CD14-positive monocyte (primary cell): Measurements from ENCODE around the gene TNIK. TPM values are rescaled to one million over a fixed set of nuclear protein-coding genes. Genes with fewer than 3 reads are reported as not detected.
"Not testable (repeated sequence)": the region's sequence is repeated elsewhere in the genome, so short reads cannot be mapped to it uniquely, and the experiment has no call there.

ENCODE experiments used
- DNase-seq, 3 donors: peaks; one replicate each; pipeline ENCODE4 v3.0.0-alpha.2; 2011 to 2022
- H2AFZ ChIP-seq: 2 replicates; pipeline ENCODE4 v1.6.0; 2012; ENCODE audit warnings: mild to moderate bottlenecking, low read depth, low read length, inconsistent platforms; ENCODE audit not compliant: insufficient read depth, poor library complexity, severe bottlenecking
- H3K27ac ChIP-seq, 2 donors: 1 replicate in 1 of 2; 2 replicates in 1 of 2; pipeline ENCODE4 v1.5.1; 2012 to 2013; ENCODE audit warnings: low read length in 2 of 2, control low read depth in 1 of 2, inconsistent platforms in 1 of 2, low read depth in 1 of 2, mild to moderate bottlenecking in 1 of 2
- H3K27me3 ChIP-seq, 2 donors: one replicate each; pipeline versions ENCODE4 v1.6.0 to v1.6.1; 2011 to 2013; ENCODE audit warnings: low read length in 2 of 2; ENCODE audit not compliant: control insufficient read depth in 2 of 2, insufficient read depth in 2 of 2
- H3K36me3 ChIP-seq, 2 donors: replicated peaks in 1 of 2; 1 replicate in 1 of 2; 2 replicates in 1 of 2; pipeline versions ENCODE4 v1.5.1 to v1.6.1; 2012 to 2013; ENCODE audit warnings: low read length in 2 of 2, control low read depth in 1 of 2, inconsistent platforms in 1 of 2, mild to moderate bottlenecking in 1 of 2; ENCODE audit not compliant: insufficient read depth in 2 of 2, control insufficient read depth in 1 of 2
- H3K4me1 ChIP-seq, 2 donors: 1 replicate in 1 of 2; 2 replicates in 1 of 2; pipeline versions ENCODE4 v1.5.1 to v1.6.1; 2012 to 2013; ENCODE audit warnings: low read length in 2 of 2, control low read depth in 1 of 2, inconsistent platforms in 1 of 2, mild to moderate bottlenecking in 1 of 2, moderate library complexity in 1 of 2; ENCODE audit not compliant: insufficient read depth in 2 of 2, control insufficient read depth in 1 of 2
- H3K4me2 ChIP-seq: replicated peaks from 2 replicates; pipeline ENCODE3; 2012; ENCODE audit warnings: low read length, moderate library complexity, mild to moderate bottlenecking; ENCODE audit not compliant: poor library complexity, severe bottlenecking; ENCODE audit errors: extremely low read depth
- H3K4me3 ChIP-seq, 3 experiments: fragments of 200-600 bp in 1 of 3; sonication (generic) in 1 of 3; replicated peaks in 1 of 3; 1 replicate in 2 of 3; 2 replicates in 1 of 3; pipeline ENCODE4 v1.5.1; 2011 to 2013; ENCODE audit warnings: low read length in 3 of 3, mild to moderate bottlenecking in 3 of 3, control low read depth in 2 of 3, low read depth in 2 of 3, inconsistent platforms in 1 of 3, moderate library complexity in 1 of 3
- H3K79me2 ChIP-seq: 2 replicates; pipeline ENCODE4 v1.6.0; 2012; ENCODE audit warnings: mild to moderate bottlenecking, control low read depth, inconsistent platforms, low read length, moderate library complexity; ENCODE audit not compliant: insufficient read depth
- H3K9ac ChIP-seq: 2 replicates; pipeline ENCODE4 v1.6.0; 2017; ENCODE audit warnings: low read length, mild to moderate bottlenecking; ENCODE audit not compliant: insufficient read depth, poor library complexity, severe bottlenecking
- H3K9me3 ChIP-seq, 2 donors: replicated peaks in 1 of 2; 1 replicate in 1 of 2; 2 replicates in 1 of 2; pipeline versions ENCODE4 v1.5.1 to v1.6.1; 2012 to 2013; ENCODE audit warnings: low read length in 2 of 2, control low read depth in 1 of 2; ENCODE audit not compliant: control insufficient read depth in 1 of 2, insufficient read depth in 1 of 2
- H4K20me1 ChIP-seq: 2 replicates; pipeline ENCODE4 v1.6.0; 2012; ENCODE audit warnings: mild to moderate bottlenecking, low read length, control low read depth, moderate library complexity; ENCODE audit not compliant: insufficient read depth
- H3K27ac Mint-ChIP-seq, 7 donors: one replicate each; pipeline ENCODE4 v1.8.0; 2020; ENCODE audit warnings: mild to moderate bottlenecking in 7 of 7, mixed read lengths in 7 of 7, moderate library complexity in 6 of 7, inconsistent platforms in 2 of 7
- H3K27me3 Mint-ChIP-seq, 3 donors: one replicate each; pipeline ENCODE4 v1.8.0; 2021 to 2022; ENCODE audit warnings: low read depth in 3 of 3, mild to moderate bottlenecking in 3 of 3, mixed read lengths in 3 of 3, moderate library complexity in 3 of 3, inconsistent platforms in 1 of 3
- H3K36me3 Mint-ChIP-seq, 2 donors: one replicate each; pipeline ENCODE4 v1.8.0; 2020; ENCODE audit warnings: mixed read lengths in 2 of 2, inconsistent platforms in 1 of 2, mild to moderate bottlenecking in 1 of 2
- H3K4me1 Mint-ChIP-seq: one replicate; pipeline ENCODE4 v1.8.0; 2020; ENCODE audit warnings: mild to moderate bottlenecking, mixed read lengths
- H3K4me3 Mint-ChIP-seq, 2 donors: one replicate each; pipeline ENCODE4 v1.8.0; 2020; ENCODE audit warnings: mild to moderate bottlenecking in 2 of 2, mixed read lengths in 2 of 2, moderate library complexity in 1 of 2
- H3K9me3 Mint-ChIP-seq, 7 donors: one replicate each; pipeline ENCODE4 v1.8.0; 2020 to 2022; ENCODE audit warnings: mixed read lengths in 7 of 7, mild to moderate bottlenecking in 6 of 7, moderate library complexity in 6 of 7, inconsistent platforms in 2 of 7
- CTCF ChIP-seq: fragments of 200-600 bp; IDR thresholded peaks from one replicate; pipeline ENCODE4 v1.8.0; 2022; ENCODE audit warnings: antibody characterized with exemption, mild to moderate bottlenecking
- WGBS: methylation state at CpG from one replicate; pipeline ENCODE4 v1.1.5; 2013; ENCODE audit warnings: missing lambda C conversion rate; ENCODE audit not compliant: insufficient coverage; 5-methylcytosine and 5-hydroxymethylcytosine counted together
- intact Hi-C, 2 donors: fragments of 100-400 bp; cut with micrococcal nuclease; formaldehyde crosslinking; loops; one replicate each; pipeline versions ENCODE4 v1.15.0 to v1.15.1; 2023
- polyA plus RNA-seq, 3 donors: library from polyadenylated mRNA; depleted of rRNA in 1 of 3; unstranded in 2 of 3; stranded (reverse) in 1 of 3; fragments of 300-500 nt in 2 of 3; fragments of >200 nt in 1 of 3; fragmentation: Illumina TruSeq in 2 of 3; gene quantifications; 1 replicate in 2 of 3; 2 replicates in 1 of 3; pipeline ENCODE4 v1.2.3, GENCODE V29; 2012 to 2021

The TNIK gene
- polyA plus RNA-seq, 3 donors, result 0.36 to 1.8 (median 0.75) TPM

GRCh38 chr3:171427771-171428320 lies 32.4 kb downstream of the TNIK start:
- H3K27me3 Mint-ChIP-seq, result peaks cover 0 to 1% (median 0%) of the 10 kb centered on the region in 3 donors
- 95% methylated on average over 3 of the region's 4 CpGs for WGBS
- no peak overlapping the region for H3K27ac Mint-ChIP-seq
- Histone ChIP-seq H3K27ac (no peak overlapping the region), H2AFZ (no peak overlapping the region), H3K27me3 (no peaks in the 10 kb centered on the region), H3K9ac (no peak overlapping the region), H4K20me1 (no peaks in the 10 kb centered on the region), H3K9me3 (no peaks in the 10 kb centered on the region), H3K79me2 (no peaks in the 10 kb centered on the region), H3K36me3 (no peaks in the 10 kb centered on the region), H3K4me1 (peaks cover 0 to 6% of the 10 kb centered on the region in 2 donors), H3K4me2 (no peak overlapping the region), H3K4me3 (no peak overlapping the region)
- TF ChIP-seq CTCF, result no peak
- peaks cover 0 to 7% (median 1%) of the 10 kb centered on the region in 7 donors for H3K9me3 Mint-ChIP-seq
- intact Hi-C loops, result no loop called here
- no peaks in the 10 kb centered on the region for H3K36me3 Mint-ChIP-seq
- H3K4me1 Mint-ChIP-seq, result no peaks in the 10 kb centered on the region
- no peak for DNase-seq
- no peak overlapping the region for H3K4me3 Mint-ChIP-seq

DNA sequence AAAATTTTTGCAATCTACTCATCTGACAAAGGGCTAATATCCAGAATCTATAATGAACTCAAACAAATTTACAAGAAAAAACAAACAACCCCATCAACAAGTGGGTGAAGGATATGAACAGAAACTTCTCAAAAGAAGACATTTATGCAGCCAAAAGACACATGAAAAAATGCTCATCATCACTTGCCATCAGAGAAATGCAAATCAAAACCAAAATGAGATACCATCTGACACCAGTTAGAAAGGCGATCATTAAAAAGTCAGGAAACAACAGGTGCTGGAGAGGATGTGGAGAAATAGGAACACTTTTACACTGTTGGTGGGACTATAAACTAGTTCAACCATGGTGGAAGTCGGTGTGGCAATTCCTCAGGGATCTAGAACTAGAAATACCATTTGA lies 36.1 kb downstream of the TNIK start:
- H3K36me3 Mint-ChIP-seq, intact Hi-C loops, H3K27me3 ChIP-seq, H3K9me3 Mint-ChIP-seq, H3K4me3 Mint-ChIP-seq, H3K4me2 ChIP-seq, H3K27ac ChIP-seq, H3K4me3 ChIP-seq, H3K27ac Mint-ChIP-seq, H3K4me1 Mint-ChIP-seq, DNase-seq, H3K36me3 ChIP-seq, H4K20me1 ChIP-seq, H3K79me2 ChIP-seq, H2AFZ ChIP-seq, H3K9ac ChIP-seq, H3K4me1 ChIP-seq, H3K27me3 Mint-ChIP-seq, H3K9me3 ChIP-seq: not testable (repeated sequence)
- WGBS, result no CpG with 5 or more reads among the region's 2 CpGs

GRCh38 chr3:171422855-171423254 lies 37.4 kb downstream of the TNIK start:
- H2AFZ ChIP-seq, intact Hi-C loops, H3K4me3 ChIP-seq, H3K4me2 ChIP-seq, H3K36me3 ChIP-seq, H3K9me3 ChIP-seq, H3K4me1 ChIP-seq, H3K27ac ChIP-seq, DNase-seq, H3K9me3 Mint-ChIP-seq, H4K20me1 ChIP-seq, H3K79me2 ChIP-seq, H3K4me3 Mint-ChIP-seq, H3K27me3 Mint-ChIP-seq, H3K4me1 Mint-ChIP-seq, H3K27me3 ChIP-seq, H3K9ac ChIP-seq, H3K36me3 Mint-ChIP-seq, H3K27ac Mint-ChIP-seq: not testable (repeated sequence)
- whole genome bisulfite sequencing, result no CpG with 5 or more reads among the region's 2 CpGs
